ENCODE measurements around the gene ACTA1.

Gene ACTA1

DNA sequence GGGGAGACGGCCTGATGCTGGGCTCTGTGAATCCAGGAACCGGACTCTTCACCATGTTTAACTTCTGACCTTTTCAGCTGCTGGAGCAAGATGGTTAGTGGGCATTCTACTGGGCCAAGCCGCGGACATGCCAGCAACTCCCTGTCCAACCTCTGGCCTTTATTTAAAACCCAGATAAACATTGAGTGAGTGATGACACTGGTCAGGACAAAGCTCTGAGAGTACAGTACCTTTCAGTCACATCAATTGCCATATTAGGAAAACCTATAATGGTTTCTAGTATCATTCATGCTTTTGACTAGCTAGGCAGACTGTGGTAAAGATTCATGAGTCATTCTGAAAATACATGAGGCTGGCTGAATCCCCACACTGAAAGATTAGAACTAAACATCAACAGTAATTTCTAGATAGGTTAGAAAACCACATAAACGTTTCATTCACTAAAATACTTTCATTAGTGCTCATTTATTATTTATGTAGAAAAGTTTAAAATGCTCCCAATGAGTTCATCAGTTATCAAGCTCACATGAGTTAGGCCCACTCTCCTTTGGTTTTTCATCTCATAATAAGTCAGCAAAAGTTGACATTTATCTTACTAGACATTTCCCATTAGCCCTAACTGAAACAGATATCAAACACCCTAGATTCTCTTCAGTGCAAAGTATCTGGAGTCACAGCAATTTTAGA, 7.1 kb upstream of the ACTA1 start:
- no peak for DNase-seq (ENCODE audit: low read depth)
- TF ChIP-seq, protein P1, sequence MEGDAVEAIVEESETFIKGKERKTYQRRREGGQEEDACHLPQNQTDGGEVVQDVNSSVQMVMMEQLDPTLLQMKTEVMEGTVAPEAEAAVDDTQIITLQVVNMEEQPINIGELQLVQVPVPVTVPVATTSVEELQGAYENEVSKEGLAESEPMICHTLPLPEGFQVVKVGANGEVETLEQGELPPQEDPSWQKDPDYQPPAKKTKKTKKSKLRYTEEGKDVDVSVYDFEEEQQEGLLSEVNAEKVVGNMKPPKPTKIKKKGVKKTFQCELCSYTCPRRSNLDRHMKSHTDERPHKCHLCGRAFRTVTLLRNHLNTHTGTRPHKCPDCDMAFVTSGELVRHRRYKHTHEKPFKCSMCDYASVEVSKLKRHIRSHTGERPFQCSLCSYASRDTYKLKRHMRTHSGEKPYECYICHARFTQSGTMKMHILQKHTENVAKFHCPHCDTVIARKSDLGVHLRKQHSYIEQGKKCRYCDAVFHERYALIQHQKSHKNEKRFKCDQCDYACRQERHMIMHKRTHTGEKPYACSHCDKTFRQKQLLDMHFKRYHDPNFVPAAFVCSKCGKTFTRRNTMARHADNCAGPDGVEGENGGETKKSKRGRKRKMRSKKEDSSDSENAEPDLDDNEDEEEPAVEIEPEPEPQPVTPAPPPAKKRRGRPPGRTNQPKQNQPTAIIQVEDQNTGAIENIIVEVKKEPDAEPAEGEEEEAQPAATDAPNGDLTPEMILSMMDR (conservative IDR thresholded peaks at IDR 0.05; ENCODE audit: low read depth, low read length): no peak
- no peak overlapping the region for H3K4me3 ChIP-seq (ENCODE audit: low read length)

DNA sequence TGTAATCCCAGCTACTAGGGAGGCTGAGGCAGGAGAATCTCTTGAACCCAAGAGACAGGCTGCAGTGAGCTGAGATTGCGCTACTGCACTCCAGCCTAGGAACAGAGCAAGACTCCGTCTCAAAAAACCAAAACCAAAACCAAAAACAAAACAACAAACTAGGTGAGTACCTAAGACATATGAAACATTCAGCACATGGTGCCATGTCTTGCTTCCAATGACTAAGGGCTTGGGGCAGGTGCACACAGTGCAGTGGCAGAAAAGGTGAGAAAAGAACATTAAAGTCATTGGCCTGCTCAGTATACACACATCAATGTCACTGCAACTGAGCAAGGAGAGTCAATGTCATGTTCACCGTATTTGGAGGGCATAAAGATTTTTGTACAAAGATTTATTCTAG, 4.1 kb upstream of the ACTA1 start:
- H3K4me3 ChIP-seq (ENCODE audit: low read length): no peak overlapping the region

DNA sequence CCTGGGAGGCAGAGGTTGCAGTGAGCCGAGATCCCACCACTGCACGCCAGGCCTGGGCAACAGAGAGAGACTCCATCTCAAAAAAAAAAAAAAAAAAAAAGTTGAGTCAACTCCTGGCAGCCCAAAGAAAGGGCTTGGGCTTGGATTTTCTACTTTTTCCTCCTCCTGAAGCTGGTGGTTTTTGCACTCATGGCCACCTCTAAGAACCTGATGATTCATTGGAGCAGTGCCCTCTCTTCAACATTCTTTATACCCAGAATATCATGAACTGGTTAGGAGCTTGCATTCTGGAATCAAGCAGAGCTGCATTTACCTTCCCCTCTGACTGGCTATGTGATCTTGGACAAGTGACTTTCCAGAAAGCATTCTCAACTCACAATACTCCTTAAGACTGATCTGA, 3.5 kb upstream of the ACTA1 start:
- TF ChIP-seq, protein P1 (conservative IDR thresholded peaks at IDR 0.05; ENCODE audit: low read depth, low read length): no peak
- H3K4me3 ChIP-seq (ENCODE audit: low read length): no peak overlapping the region
- DNase-seq (ENCODE audit: low read depth): no peak

More for the DNA sequence above, 4.1 kb upstream of the ACTA1 start:
- no peak for DNase-seq (ENCODE audit: low read depth)
- TF ChIP-seq, protein P1 (conservative IDR thresholded peaks at IDR 0.05; ENCODE audit: low read depth, low read length): no peak

DNA sequence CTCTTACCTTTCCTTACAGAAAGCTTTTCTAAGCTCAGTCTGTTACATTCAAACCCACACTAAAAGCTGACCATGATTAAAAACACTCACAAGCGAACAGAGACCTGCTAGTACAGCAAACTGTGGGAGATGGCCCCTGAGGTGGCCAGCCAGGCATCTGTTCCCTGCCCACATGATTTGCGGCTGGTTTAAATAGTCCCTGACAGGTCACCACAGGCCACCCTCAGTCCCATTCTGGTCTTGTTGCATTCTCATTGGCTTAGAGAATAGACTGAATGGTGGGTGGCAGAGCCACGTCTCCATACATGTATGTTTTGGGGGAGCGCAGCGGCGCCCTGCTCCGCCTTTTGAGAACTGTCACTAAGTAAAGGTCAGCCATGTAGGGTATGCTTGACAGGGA, 2.3 kb upstream of the ACTA1 start:
- H3K4me3 ChIP-seq (ENCODE audit: low read length): no peak overlapping the region
- DNase-seq (ENCODE audit: low read depth): no peak

DNA sequence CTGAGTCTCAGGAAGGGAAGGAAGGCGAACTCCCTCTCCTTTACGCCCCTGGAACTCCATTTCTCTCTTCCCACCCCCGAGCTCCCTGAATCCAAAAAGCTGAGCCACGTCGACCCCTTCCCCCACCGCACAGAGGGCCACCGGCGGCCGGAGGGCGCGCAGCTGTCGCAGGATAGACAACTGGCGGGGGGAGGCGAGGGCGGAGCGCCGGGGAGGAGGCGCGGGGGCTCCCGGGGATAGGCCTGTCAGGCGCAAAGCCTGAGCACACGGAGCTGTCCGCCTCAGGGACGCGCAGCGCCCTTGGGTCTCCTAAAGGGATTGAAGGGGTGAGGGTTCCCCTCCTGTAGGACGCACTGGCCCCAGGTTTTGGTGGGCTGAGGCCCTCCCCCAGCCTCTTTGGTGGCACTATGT, 752 bp upstream of the ACTA1 start:
- TF ChIP-seq, protein P1 (conservative IDR thresholded peaks at IDR 0.05; ENCODE audit: low read depth, low read length): no peak
- no peak overlapping the region for H3K4me3 ChIP-seq (ENCODE audit: low read length)
- no peak for DNase-seq (ENCODE audit: low read depth)

More for the DNA sequence above, 2.3 kb upstream of the ACTA1 start:
- TF ChIP-seq, protein P1 (conservative IDR thresholded peaks at IDR 0.05; ENCODE audit: low read depth, low read length): no peak

DNA sequence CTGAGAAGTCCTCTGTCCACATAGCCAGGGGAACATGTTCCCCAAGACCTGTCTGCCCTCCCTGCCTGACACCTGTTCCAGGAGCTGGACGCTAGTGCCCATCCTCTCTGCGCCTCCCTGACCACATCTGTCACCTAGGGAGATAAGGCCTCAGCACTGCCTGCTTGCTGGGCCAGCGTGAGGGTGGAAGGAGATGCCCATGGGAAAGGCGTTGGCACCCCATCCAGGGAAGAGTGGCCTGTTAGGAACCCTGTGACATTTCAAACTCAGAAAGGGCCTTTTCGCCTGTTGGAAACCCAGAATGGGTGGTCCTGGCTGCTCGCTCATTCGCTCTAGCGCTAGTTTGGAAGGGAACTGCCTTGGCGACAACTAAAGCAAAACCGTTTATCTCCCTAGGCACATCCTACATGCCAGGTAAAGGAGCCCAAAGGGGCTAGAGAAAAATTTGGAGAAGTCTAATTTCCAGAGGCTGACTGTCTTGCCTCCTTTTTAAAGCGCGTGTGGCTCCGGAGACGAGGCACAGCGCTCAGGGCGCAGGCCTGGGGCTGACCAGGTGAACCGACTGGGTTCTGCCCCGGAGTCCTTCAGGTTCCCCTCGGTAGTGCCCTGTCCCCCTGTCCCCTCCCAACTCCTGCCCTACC, 410 bp downstream of the ACTA1 start:
- DNase-seq (ENCODE audit: low read depth): no peak
- TF ChIP-seq, protein P1 (conservative IDR thresholded peaks at IDR 0.05; ENCODE audit: low read depth, low read length): no peak
- H3K4me3 ChIP-seq (ENCODE audit: low read length): no peak overlapping the region

DNA sequence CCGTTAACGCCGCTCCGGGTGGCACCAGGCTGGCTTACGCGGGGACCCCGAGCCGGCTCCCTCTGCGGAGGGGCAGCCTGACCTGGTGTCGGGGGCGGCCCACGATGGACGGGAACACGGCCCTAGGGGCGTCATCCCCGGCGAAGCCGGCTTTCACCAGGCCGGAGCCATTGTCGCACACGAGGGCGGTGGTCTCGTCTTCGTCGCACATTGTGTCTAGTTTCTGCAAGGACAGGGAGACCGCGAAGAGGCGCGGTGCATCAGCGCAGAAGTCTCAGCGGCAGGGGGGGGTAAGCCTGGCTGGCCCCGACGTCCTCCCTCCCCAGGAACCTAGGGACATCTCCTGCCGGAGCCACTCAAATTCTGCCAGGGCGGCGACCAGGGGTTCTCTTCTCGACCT, 989 bp downstream of the ACTA1 start:
- TF ChIP-seq, protein P1 (conservative IDR thresholded peaks at IDR 0.05; ENCODE audit: low read depth, low read length): no peak
- H3K4me3 ChIP-seq (ENCODE audit: low read length): no peak overlapping the region
- DNase-seq (ENCODE audit: low read depth): no peak
